GM15510 (cell line): Measurements from ENCODE around the gene TGIF1.

Experiments
- POLR2A ChIP-seq: IDR thresholded peaks from 3 replicates; pipeline ENCODE4 v1.6.1; 2011; ENCODE audit warnings: borderline replicate concordance; ENCODE audit not compliant: insufficient read length; ENCODE audit errors: extremely low read depth

Gene TGIF1

DNA sequence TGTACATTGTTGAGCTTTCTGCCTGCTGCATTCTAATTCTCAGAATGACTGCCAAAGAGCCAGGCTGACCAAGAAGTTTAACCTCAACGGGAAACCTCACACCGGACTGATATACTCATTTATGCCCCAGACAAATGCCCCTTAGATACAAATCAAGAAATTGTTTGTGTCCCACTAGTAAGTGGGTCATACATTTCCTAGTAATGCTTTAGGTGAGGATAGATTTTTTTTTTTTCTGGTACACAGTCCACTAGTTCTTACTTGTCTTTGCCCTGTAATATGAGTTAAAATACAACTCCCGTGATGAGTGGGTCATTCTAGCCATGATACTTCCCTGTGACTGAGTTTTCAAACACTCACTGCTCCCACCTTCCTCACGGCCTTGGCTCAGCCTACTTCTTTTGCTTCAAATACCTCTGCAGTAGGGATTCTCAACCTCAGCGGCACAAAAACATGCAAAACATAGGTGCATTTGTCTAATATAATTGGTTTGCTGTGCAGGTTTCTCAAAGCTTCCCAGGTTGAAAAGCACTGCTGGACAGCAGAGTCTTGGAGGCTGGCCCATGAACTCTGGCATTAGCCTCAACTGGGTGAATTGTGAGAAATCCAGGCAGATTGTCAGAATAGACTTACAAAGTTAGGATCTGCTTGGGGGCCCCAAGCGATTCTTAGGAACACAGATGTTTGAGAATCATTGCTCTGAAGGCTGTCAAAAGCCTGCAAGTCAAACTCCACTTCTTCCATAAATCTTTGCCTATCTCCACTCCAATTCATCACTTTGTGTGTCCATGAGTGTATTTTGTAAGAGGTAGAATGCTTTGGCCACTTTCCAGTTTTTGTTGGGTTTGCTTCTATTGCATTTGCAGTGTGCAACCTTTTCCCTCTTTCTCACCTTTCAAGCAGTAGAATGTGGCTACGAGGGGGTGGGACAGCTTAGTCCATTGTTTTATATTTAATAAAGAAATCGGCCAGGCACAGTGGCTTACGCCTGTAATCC, 35.5 kb downstream of the TGIF1 start:
- no peak for TF ChIP-seq POLR2A

DNA sequence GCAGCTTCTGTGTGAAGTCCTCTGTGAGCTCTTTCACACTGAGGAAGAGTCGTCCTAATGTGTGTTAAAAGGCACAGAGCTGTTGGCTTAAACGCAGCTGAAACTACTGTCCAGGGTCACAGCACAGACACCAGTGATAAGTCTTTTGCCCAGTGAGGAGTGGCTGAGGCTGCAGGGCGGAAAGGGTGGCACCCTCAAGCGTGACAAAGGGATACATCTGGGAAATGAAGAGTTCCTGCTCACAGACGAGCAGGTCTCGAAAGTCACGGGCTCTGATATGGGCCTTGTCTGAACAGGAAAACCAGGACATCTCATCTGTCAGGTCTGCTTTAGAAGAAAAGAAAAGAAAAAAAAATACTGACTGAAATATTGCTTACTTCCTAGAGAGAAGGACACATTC, 36.5 kb downstream of the TGIF1 start:
- no peak for TF ChIP-seq POLR2A

DNA sequence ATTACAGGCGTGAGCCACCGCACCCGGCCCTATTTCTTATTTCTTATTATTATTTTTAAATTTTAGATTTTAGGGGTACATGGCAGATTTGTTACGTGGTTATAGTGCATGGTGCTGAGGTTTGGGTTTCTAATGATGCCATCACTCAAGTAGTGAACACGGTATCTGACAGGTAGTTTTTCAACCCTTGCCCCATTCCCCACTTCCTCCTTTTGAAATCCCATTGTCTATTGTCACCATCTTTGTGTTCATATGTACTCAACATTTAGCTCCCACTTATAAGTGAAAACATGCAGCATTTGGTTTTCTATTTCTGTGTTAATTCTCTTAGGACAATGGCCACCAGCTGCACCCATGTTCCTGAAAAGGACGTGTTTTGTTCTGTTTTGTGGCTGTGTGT, 39.5 kb downstream of the TGIF1 start:
- TF ChIP-seq POLR2A = no peak

DNA sequence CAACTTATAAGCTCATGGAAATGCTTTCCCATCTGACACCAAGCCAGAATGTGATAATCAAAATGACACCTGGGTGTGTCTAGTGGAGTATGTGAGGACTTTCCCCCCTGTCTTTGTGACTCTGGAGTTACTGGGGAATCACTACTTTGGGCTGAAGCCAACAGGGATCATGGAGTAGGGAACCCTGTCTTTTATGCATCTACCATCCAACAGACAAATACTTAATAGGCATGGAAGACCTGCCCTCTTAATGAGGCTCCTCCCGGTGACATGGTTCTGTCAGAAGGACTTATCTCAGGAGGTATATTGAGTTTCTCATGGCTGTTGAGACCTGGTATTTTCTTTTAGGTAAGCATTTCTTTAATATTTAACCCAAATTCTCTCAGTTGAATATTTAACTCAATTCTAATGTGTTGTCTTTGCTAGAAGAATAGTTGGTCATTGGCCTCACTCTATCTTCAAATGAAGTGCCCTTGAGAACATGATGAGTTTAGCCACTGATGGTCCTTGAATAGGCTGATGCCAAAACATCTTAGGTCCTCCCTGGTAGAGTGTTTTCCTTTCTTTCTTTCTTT, 42.1 kb downstream of the TGIF1 start:
- TF ChIP-seq POLR2A = no peak

DNA sequence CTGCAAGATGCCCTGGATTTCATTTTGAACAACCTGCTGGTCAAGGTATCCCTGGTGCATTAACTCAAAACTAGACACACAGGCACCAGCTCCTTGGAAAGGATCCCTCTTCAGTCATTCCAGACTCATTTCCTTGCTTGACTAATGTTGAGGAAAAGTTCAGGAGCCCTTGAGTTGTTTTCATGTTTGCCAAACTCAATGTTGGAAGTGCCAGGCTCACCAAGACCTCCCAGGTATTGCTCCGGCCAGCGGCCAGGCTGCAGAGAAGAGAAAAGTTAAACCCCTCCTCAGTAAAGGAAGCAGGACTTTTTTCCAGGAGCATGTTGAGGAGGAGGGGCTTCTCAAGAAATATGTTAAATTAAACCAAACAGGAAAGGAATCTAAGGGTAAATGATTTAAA, 42.7 kb downstream of the TGIF1 start:
- TF ChIP-seq POLR2A = no peak

DNA sequence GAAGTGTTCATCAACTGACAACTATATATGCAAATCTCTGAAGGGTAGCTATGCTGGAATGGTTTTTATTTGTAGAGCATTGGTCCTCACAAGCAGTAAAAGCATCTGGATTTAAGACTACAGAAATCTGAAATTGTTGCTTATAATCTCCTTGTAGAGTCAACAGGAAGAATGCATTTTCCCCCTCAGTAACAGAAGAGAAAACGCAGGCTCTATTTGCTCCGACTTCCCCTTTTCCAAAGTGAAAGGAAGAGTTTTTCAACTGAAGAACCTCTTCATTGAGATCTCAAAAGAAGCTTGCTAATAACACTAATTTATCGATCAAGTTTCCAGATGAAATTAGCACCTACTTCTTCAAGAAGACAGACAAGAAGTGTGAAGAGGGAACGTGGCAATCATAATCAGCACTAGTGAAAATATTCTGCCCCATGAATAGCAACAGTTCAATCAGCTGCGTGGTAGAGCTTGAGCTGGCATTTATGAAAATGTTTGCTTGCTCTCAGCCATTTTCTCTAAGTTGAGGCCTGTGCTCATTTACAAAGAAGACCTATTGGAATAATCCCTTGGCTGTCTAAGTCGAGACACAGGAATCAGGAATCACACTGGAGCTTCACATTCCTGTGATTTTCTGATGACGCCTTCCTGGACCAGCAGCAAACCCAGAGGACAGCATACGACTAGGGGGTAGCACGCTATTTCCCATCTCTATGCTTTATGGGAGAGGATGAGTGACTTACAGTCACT, 43.7 kb downstream of the TGIF1 start:
- no peak for TF ChIP-seq POLR2A

DNA sequence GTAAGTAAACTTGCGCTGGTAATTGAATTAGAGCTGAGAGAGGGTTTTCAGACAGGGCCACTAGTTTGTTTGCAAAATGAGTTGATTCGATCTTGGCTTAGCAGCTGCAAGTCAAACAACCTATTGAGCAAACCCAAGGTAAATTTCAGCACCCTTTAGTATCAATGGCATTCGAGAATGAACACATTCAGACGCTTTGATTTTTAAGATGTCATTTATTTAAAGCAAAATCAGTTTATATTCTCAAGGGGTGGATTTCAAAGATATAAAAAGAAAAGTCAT, 44.2 kb downstream of the TGIF1 start:
- TF ChIP-seq POLR2A = no peak

DNA sequence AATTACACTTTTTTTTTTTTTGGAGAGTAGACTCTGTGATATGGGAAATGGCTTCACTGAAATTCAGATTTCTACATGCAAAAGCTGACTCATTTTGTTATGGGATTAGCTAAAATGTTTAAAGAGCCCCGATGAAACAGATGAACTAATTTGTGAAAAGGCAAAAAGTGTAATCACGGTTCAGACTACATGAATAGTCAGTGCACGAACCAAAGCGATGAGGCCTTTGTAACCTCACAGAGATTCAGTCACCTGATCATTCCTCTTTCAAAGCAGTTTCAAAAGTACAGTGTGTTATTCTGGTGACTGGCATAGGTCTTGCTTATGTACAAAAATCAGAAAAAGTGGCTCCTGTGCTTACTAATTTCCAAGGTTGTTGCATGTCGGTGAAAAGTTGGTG, 44.6 kb downstream of the TGIF1 start:
- TF ChIP-seq POLR2A = no peak

DNA sequence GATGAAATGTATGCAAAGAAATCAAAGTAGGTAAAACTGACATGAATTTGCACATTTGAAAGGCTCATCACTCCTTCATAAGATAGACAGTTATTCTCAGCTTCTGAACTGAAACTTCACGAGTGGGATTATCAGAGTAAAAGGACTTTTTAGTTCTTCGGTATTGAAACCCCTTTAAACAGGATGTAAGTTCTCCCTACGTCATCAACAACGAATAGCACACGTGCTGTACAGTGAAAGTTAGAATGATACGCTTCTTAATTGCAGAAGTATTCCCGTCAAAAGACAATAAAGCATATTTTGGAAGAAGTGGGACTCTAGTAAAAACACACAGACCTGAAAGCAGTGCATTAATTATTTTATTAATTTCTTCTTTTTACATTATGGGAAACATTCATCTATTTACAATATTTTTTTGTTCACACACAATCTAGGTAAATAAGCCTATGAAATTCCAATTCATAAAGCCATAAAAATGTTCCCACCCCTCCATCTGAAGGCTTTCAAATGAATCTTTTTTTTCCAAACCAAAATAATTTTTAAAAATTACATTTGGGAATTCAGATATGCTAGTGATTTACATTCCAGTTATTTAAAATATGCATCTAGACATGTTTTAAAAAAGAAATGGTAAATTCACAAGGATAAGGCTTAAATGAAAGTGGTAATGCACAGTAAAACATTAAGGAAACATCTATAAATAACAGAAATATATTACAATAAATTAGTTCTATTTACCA, 45.9 kb downstream of the TGIF1 start:
- no peak for TF ChIP-seq POLR2A

DNA sequence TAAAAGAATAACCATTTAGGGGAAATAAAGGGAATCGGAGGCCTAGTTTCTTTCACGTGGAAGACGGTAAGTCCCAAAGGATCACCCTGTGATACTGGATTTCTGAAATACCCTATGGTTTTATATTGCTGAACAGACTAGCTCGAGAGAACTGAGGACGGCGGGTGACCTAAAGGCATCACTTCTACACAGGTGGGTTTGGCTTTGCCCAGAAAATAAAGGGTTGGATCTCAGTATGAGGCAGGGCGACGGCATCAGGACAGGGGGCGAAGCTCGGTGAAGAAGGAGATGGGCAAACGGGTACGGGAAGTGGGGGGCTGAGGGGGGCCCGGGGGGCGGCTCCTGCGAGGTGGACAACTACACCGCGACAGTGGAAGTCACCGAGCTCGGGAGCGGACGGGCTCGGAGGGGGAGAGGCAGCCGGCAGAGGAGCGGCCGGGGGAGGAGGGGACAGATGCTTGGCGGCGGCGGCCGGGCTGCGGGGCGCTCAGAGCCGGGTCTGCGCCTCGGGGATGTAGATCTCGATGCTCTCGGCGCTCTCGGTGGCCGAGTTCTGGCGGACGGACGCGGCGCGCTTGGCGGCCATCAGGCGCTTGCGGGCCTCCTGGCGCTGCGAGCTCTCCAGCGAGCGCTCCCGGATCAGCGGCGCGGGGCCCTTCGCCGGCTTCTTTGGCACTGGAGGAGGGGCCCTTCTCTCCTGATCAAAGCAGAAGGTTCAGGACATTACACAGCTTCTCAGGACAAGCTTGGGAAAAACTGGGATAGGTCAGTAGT, 48.9 kb downstream of the TGIF1 start:
- no peak for TF ChIP-seq POLR2A

DNA sequence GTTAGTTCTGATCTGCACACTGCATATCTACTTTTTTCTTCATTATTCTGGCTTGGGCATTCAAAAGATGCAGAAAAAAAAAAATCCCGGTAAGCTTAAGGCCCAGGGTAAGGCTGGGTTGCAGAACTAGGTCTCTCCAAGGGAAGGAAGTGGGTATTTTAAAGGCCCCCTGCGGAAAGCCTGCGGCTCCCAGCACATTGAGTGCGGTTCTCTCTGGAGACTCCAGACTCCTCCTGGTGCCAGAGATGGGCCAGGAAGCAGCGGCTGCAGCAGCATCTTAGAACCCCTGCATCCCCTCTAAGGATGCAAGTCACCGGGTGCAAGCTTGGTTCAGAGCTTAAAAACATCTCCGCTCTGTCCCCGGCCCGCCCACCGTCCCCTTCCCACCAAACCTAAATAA, 49.5 kb downstream of the TGIF1 start:
- TF ChIP-seq POLR2A = no peak

DNA sequence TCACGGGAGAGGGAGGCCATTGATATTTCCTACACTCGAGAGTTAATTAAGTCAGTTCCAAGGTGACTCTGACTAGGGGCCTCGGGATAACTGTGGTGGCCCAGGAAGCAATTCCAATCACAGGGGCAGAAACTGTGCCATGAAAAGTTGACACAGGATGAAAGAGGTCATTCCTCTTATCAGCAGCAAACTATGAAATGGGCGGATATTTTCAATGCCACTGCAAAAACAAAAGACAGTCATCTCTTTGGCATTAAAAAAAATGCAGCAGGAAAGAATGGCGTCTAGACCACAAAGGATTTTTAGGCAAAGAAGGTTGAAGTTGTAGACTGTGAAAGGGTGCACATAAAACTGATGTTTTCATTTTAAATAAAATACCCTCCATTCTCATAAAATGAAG, 50.0 kb downstream of the TGIF1 start:
- no peak for TF ChIP-seq POLR2A

DNA sequence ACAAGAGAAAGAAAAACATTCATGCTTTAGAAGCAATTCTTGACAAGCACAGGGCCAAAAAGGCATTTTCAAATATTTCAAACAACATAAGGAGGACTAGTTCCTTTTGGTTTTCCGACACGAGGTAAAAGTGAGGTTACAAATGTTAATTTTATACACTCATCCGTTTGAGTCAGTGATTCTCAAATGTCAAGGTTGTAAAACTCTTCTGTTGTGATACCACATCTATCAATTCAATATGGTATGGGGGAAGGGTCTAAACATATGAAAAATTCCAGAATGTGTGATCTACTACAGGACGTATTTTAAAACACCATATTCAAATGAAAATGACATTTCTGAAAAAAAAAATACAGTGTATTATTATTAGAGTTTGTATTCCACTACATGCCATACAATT, 52.7 kb downstream of the TGIF1 start:
- no peak for TF ChIP-seq POLR2A

DNA sequence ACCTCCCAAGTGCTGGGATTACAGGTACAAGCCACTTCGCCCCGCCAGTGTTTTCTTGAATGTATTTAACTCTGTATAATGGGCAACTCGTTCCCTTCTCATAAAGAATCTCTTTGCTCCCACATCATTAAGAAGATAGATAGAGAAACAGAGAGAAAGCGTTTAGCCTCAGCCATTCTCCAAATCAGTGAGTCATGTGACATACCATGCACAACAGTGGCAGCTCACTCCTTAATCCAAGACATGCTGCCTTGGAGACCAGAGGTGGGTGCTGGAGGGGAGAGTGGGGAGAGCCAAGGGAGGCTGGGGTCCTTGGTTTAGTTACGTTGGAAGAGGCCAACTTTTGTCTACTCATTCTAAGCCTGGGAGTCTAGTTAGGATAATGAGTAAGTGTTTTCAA, 54.7 kb downstream of the TGIF1 start:
- no peak for TF ChIP-seq POLR2A
